ENCODE results near the gene TEX26. TPM values are rescaled to one million over a fixed set of nuclear protein-coding genes. Genes with fewer than 3 reads are reported as not detected.

The TEX26 gene
- total RNA-seq (2014; rRNA removed; shearing (Covaris generic)), result not detected in 2 replicates

- Histone ChIP-seq H3K27me3 (no peaks in the 10 kb centered on the region), H3K9me3 (replicated peaks) (no peaks in the 10 kb centered on the region), H3K27ac (no peak within 1 kb of the TSS), H3K4me1 (no peaks in the 10 kb centered on the region), H3K36me3 (no peaks in the 10 kb centered on the region), H3K4me3 (no peak within 1 kb of the TSS)
- DNase-seq, result no peak
These were observed at the start of gene TEX26 for GRCh38 chr13:30932481-30933353. Gene TEX26, plus strand, starts transcription at chr13:30932656. Its CDS starts 60 bp downstream, at chr13:30932716.

DNA sequence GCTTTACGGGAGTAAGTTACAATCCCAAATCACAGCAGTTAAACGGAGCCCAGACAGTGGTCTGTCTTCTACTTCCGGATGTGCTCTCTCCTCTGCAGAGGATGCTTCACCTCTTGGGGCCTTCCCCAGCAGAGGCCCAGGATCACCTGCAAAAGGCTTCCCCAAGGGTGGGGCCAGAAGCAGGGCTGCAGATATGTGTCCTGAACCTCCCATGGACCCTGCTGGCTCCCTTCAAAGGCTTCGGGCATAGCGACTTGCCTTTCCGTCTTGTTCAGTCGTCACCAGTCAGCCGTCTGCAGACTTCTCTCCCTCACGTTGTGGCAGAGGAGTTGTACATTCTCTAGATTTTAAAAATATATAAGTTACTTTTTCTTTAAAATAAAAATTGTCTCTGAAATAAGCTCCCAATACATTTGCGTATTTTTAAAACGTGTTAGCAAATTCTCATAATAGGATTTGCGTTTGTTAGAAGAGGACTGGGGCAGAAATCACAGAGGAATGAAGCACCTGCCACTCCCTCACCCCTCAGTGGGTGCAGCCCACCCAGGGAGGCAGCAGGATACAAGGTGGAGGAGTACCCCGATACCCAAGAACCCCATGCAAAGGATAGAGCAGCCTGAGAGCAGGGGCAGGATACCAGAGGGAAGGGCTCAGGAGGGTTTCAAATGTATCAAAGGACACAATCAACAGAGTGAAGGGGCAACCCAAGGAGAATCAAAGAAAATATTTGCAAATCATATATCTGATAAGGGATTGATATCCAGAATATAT, 49.3 kb upstream of the TEX26 start:
- H3K27me3 ChIP-seq, result no peaks in the 10 kb centered on the region
- peaks cover 100% of the 10 kb centered on the region for H3K36me3 ChIP-seq
- H3K27ac ChIP-seq, result no peak overlapping the region
- H3K4me3 ChIP-seq, result no peak overlapping the region
- no peak for DNase-seq
- H3K9me3 ChIP-seq (replicated peaks), result no peaks in the 10 kb centered on the region
- peaks cover 4% of the 10 kb centered on the region; the same call in 1 of the 2 replicates for H3K4me1 ChIP-seq

- no peaks in the 10 kb centered on the region for H3K27me3 ChIP-seq
- no peaks in the 10 kb centered on the region; the same call in 1 of the 2 replicates for H3K9me3 ChIP-seq (replicated peaks)
- DNase-seq, result peak in 1 of 2 experiments; percentile 34
- no peak overlapping the region for H3K27ac ChIP-seq
- H3K36me3 ChIP-seq, result peaks cover 100% of the 10 kb centered on the region
- no peak overlapping the region for H3K4me3 ChIP-seq
- peaks cover 4% of the 10 kb centered on the region; the same call in 1 of the 2 replicates for H3K4me1 ChIP-seq
These were observed 47.9 kb upstream of the TEX26 start for GRCh38 chr13:30884543-30884942.

- H3K36me3 ChIP-seq, result peaks cover 85% of the 10 kb centered on the region
- H3K9me3 ChIP-seq (replicated peaks), result no peaks in the 10 kb centered on the region; the same call in 1 of the 2 replicates
- DNase-seq, result no peak
- no peaks in the 10 kb centered on the region for H3K27me3 ChIP-seq
- H3K4me1 ChIP-seq, result no peaks in the 10 kb centered on the region
- H3K27ac ChIP-seq, result no peak overlapping the region
- H3K4me3 ChIP-seq, result no peak overlapping the region
These were observed 43.2 kb upstream of the TEX26 start for GRCh38 chr13:30889196-30889690.

DNA sequence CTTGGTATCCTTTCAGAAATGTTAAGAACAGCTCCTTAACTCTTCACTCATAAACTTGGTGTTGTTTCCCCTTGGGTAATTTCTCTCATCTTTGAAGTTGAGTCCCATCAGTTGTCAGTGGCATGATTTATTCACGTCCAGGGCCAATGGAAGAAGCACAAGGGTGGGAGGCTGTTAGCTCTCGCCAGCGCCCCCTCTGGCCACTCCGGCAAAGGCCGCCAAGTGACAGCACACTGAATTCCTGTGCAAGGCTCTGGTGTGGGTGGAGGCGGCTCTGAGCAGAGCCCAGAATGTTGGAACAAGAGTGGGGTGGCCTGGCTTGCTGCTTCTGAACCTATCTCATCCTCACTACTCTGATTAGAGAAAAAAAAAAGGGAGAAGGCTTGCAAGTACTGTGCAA, 39.5 kb upstream of the TEX26 start:
- H3K4me3 ChIP-seq, result no peak overlapping the region
- H3K27ac ChIP-seq, result no peak overlapping the region
- H3K36me3 ChIP-seq, result peaks cover 64% of the 10 kb centered on the region
- H3K27me3 ChIP-seq, result no peaks in the 10 kb centered on the region
- no peaks in the 10 kb centered on the region; the same call in 1 of the 2 replicates for H3K9me3 ChIP-seq (replicated peaks)
- no peaks in the 10 kb centered on the region for H3K4me1 ChIP-seq
- peak; percentile 38 to 45 for DNase-seq

- Histone ChIP-seq H3K9me3 (replicated peaks) (no peaks in the 10 kb centered on the region), H3K36me3 (peaks cover 51% of the 10 kb centered on the region)
- DNase-seq, result no peak
These were observed 36.7 kb upstream of the TEX26 start for GRCh38 chr13:30895773-30896172.

DNA sequence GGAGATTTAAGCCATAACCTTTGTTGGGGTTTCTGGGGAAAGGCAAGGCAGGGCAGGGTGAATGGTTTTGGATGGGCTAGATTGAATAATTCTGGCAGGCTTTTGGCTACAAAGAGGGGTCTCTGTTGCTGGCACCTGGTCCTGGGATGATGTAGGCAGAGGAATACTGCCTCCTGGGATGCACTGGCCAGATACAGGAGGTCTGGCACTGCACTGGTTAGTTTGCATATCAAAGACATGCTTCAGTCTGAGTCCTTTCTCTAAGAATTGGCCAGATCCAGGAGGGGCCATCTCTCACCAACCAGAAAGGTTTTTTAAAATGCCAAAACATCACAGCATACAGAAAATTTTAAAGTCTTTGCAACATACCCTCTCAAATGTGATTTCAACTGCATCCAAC, 34.4 kb upstream of the TEX26 start:
- Histone ChIP-seq H3K9me3 (replicated peaks) (no peaks in the 10 kb centered on the region), H3K27ac (no peak overlapping the region), H3K27me3 (no peaks in the 10 kb centered on the region), H3K4me3 (no peak overlapping the region), H3K4me1 (no peaks in the 10 kb centered on the region), H3K36me3 (peaks cover 34% of the 10 kb centered on the region)
- no peak for DNase-seq

More at GRCh38 chr13:30895773-30896172, 36.7 kb upstream of the TEX26 start:
- H3K4me3 ChIP-seq, result no peak overlapping the region
- no peaks in the 10 kb centered on the region for H3K4me1 ChIP-seq
- no peak overlapping the region for H3K27ac ChIP-seq
- H3K27me3 ChIP-seq, result no peaks in the 10 kb centered on the region

DNA sequence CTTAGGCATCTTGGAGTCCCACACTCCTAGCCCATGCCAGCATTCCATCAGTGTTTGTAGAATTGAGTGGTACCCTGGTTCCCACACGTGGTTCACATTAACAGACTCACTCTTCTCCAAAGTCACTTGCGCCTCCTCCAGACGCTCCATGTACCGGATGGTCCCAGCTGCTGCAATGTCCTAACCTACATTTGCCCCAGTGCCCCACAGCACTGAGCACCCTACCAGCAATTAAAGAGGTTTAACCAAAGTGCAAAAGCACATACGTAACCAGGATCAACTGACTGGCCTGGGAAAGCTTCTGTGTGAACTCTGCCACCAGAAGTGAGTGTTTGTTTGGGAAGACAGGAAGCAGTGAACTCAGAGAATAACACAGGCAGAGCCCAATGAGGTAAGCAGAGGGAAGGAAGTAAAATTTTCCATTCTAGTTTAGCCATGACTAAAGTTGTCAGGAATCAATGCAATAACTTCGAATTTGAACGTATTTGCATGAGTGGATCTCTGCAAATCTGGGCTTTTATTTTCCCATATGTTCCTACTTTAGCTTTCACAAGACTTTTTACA, 33.7 kb upstream of the TEX26 start:
- Histone ChIP-seq H3K4me1 (no peaks in the 10 kb centered on the region), H3K9me3 (replicated peaks) (no peaks in the 10 kb centered on the region; the same call in 1 of the 2 replicates), H3K36me3 (peaks cover 31% of the 10 kb centered on the region), H3K27me3 (no peaks in the 10 kb centered on the region), H3K4me3 (no peak overlapping the region), H3K27ac (no peak overlapping the region)
- no peak for DNase-seq

DNA sequence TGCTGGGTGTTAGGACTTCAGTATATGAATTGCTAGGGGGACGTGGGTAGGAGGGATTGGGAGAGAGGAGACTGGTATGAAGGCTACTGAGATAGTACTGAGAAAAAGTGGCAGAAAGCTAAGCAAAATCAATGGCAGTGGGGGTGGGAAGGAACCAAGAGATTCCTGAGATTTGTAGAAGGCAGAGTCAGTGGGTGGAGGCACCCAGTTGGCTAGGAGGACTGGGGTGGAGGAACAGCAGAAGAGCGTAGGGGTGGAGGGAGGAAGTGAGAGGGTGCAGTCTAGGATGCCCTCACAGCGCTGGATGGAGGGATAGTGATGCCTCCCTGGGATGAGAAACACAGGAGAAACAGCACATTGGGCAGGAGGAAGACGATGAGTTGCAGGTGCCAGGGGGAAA, 32.0 kb upstream of the TEX26 start:
- H3K27ac ChIP-seq, result no peak overlapping the region
- H3K4me3 ChIP-seq, result no peak overlapping the region
- peaks cover 32% of the 10 kb centered on the region for H3K36me3 ChIP-seq
- no peaks in the 10 kb centered on the region; the same call in 1 of the 2 replicates for H3K9me3 ChIP-seq (replicated peaks)
- DNase-seq, result no peak
- H3K27me3 ChIP-seq, result no peaks in the 10 kb centered on the region
- no peaks in the 10 kb centered on the region for H3K4me1 ChIP-seq

GRCh38 chr13:30900952-30901749, 31.3 kb upstream of the TEX26 start:
- peaks cover 32% of the 10 kb centered on the region for H3K36me3 ChIP-seq
- DNase-seq, result no peak

DNA sequence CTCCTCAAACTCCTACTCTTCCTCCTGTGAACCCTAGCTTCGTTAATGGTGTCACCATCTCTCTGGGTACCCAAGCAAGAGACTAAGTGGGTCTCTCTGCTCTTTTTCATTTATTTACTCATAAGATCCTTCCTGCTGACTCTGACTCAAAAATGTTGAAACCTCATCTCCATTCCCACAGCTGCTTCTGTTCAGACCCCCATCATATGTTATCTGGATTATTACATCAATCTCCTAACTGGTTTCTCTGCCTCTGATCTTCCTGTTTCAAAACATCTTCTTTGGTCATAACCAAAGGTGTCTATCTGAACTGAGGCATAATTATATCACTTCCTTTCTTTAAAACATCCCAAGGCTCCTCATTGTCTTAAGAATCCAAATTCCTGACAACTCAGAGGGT, 28.4 kb upstream of the TEX26 start:
- Histone ChIP-seq H3K27me3 (no peaks in the 10 kb centered on the region), H3K27ac (no peak overlapping the region), H3K9me3 (replicated peaks) (no peaks in the 10 kb centered on the region; the same call in 1 of the 2 replicates), H3K4me1 (peaks cover 21% of the 10 kb centered on the region), H3K36me3 (peaks cover 11% of the 10 kb centered on the region), H3K4me3 (no peak overlapping the region)
- DNase-seq, result no peak

More at GRCh38 chr13:30900952-30901749, 31.3 kb upstream of the TEX26 start:
- no peaks in the 10 kb centered on the region for H3K27me3 ChIP-seq
- no peak overlapping the region for H3K27ac ChIP-seq
- no peaks in the 10 kb centered on the region for H3K4me1 ChIP-seq
- H3K9me3 ChIP-seq (replicated peaks), result no peaks in the 10 kb centered on the region; the same call in 1 of the 2 replicates
- no peak overlapping the region for H3K4me3 ChIP-seq

- DNase-seq, result no peak
- Histone ChIP-seq H3K36me3 (peaks cover 17% of the 10 kb centered on the region), H3K4me3 (no peak within 1 kb of the TSS), H3K27ac (no peak within 1 kb of the TSS; the same call in 1 of the 2 replicates), H3K27me3 (no peaks in the 10 kb centered on the region), H3K9me3 (replicated peaks) (no peaks in the 10 kb centered on the region; the same call in 1 of the 2 replicates), H3K4me1 (peaks cover 21% of the 10 kb centered on the region)
These were observed 26.5 kb upstream of the TEX26 start, which contains the start of gene MEDAG for GRCh38 chr13:30905932-30906383. Gene MEDAG, plus strand, starts transcription at chr13:30906271. Its CDS starts 245 bp downstream, at chr13:30906516.

DNA sequence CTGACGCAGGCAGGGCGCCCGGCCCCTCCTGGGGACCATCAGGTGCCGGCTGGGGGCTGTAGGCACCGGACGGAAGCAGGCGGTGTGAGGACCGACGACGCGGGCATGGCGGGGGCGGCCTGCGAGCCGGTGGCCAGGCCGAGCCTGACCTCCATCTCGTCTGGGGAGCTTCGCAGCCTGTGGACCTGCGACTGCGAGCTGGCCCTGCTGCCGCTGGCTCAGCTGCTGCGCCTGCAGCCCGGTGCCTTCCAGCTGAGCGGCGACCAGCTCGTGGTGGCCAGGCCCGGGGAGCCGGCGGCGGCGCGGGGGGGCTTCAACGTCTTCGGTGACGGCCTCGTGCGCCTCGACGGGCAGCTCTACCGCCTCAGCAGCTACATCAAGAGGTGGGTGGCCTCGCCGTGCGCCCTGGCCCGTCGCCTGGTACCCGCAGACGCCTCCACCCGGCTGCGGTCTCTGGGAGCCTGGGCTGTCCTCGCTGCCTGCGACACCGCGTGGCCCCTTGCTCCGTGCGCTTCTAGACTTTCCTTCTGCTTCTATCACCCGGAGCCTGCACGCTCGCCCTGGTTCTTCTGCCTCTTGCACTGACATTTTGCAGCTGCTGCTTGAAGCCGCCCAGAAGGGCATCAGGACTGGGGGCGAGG, 25.9 kb upstream of the TEX26 start:
- Histone ChIP-seq H3K9me3 (replicated peaks) (no peaks in the 10 kb centered on the region; the same call in 1 of the 2 replicates), H3K27me3 (no peaks in the 10 kb centered on the region), H3K4me3 (no peak overlapping the region), H3K27ac (no peak overlapping the region; the same call in 1 of the 2 replicates), H3K36me3 (peaks cover 17% of the 10 kb centered on the region), H3K4me1 (peaks cover 21% of the 10 kb centered on the region)
- no peak for DNase-seq
